B cell (primary cell): ENCODE measurements around the gene GRIK5. TPM values are rescaled to one million over a fixed set of nuclear protein-coding genes. Genes with fewer than 3 reads are reported as not detected.

Experiments used
- ATAC-seq: fragments of 200-7000 bp; cut with Tn5 transposase; one replicate; pipeline ENCODE4 v1.10.0; 2021; ENCODE audit warnings: low read depth, mild to moderate bottlenecking, moderate number of reproducible peaks, moderate library complexity
- CTCF ChIA-PET: fragments of 350-600 bp; sonication (Branson Sonifier 250); formaldehyde crosslinking; loops from one replicate; lab custom pipeline; 2021; ENCODE audit warnings: antibody characterized with exemption, inconsistent platforms; lab: Charles Lee
- POLR2A ChIA-PET: fragments of 350-600 bp; sonication (Branson Sonifier 250); formaldehyde crosslinking; loops from one replicate; lab custom pipeline; 2021; ENCODE audit warnings: antibody characterized with exemption; lab: Charles Lee
- DNase-seq: peaks from one replicate; pipeline ENCODE4 v3.0.0; 2013
- H2AFZ ChIP-seq: 2 replicates; pipeline ENCODE4 v1.6.1; 2012; ENCODE audit warnings: mild to moderate bottlenecking, low read depth, low read length; ENCODE audit not compliant: insufficient read depth, poor library complexity, severe bottlenecking
- H3K27ac ChIP-seq, 2 donors: 1 replicate in 1 of 2; 2 replicates in 1 of 2; pipeline ENCODE4 v1.5.1; 2012 to 2013; ENCODE audit warnings: low read length in 2 of 2, mild to moderate bottlenecking in 2 of 2, moderate library complexity in 1 of 2
- H3K27me3 ChIP-seq, 4 experiments: fragments of 200-600 bp in 1 of 4; sonication (generic) in 1 of 4; replicated peaks in 1 of 4; 1 replicate in 2 of 4; 2 replicates in 2 of 4; pipeline versions ENCODE4 v1.6.1 to v1.7.0; 2013 to 2016; ENCODE audit warnings: low read length in 3 of 4, mild to moderate bottlenecking in 2 of 4, mixed read lengths in 1 of 4, moderate library complexity in 1 of 4; ENCODE audit not compliant: insufficient read depth in 4 of 4, control insufficient read depth in 3 of 4; ENCODE audit errors: control extremely low read depth in 1 of 4
- H3K36me3 ChIP-seq, 2 experiments: replicated peaks in 1 of 2; 1 replicate in 1 of 2; 2 replicates in 1 of 2; pipeline versions ENCODE4 v1.6.1 to v1.7.1; 2013; ENCODE audit warnings: low read length in 1 of 2; ENCODE audit not compliant: insufficient read depth in 2 of 2, control insufficient read depth in 1 of 2; ENCODE audit errors: control extremely low read depth in 1 of 2, extremely low read depth in 1 of 2
- H3K4me1 ChIP-seq, 2 donors: fragments of 200-600 bp in 1 of 2; sonication (generic) in 1 of 2; 1 replicate in 1 of 2; 2 replicates in 1 of 2; pipeline versions ENCODE4 v1.5.1 to v1.6.1; 2013 to 2017; ENCODE audit warnings: low read length in 2 of 2; ENCODE audit not compliant: control insufficient read depth in 2 of 2, insufficient read depth in 2 of 2
- H3K4me2 ChIP-seq: replicated peaks from 2 replicates; pipeline ENCODE3; 2012; ENCODE audit warnings: mild to moderate bottlenecking, low read depth, low read length; ENCODE audit not compliant: poor library complexity, severe bottlenecking
- H3K4me3 ChIP-seq, 5 experiments: fragments of 200-600 bp in 1 of 5; sonication (generic) in 1 of 5; 1 replicate in 3 of 5; 2 replicates in 2 of 5; pipeline versions ENCODE4 v1.5.1 to v1.7.0; 2011 to 2016; ENCODE audit warnings: low read length in 4 of 5, mild to moderate bottlenecking in 4 of 5, low read depth in 2 of 5, control low read depth in 1 of 5, moderate library complexity in 1 of 5; ENCODE audit not compliant: insufficient read depth in 1 of 5; ENCODE audit errors: control extremely low read depth in 1 of 5, extremely low read depth in 1 of 5
- H3K79me2 ChIP-seq: fragments of 200-600 bp; sonication (generic); one replicate; pipeline ENCODE4 v1.6.0; 2016; ENCODE audit warnings: low read length; ENCODE audit not compliant: control insufficient read depth, insufficient read depth
- H3K9ac ChIP-seq: fragments of 200-600 bp; sonication (generic); 2 replicates; pipeline ENCODE4 v1.6.1; 2017; ENCODE audit warnings: mild to moderate bottlenecking, low read length, moderate library complexity
- H3K9me3 ChIP-seq, 3 donors: one replicate each; pipeline versions ENCODE4 v1.6.1 to v1.7.1; 2013; ENCODE audit warnings: low read length in 2 of 3; ENCODE audit not compliant: control insufficient read depth in 2 of 3, insufficient read depth in 1 of 3; ENCODE audit errors: control extremely low read depth in 1 of 3
- H4K20me1 ChIP-seq: 2 replicates; pipeline ENCODE4 v1.6.0; 2012; ENCODE audit warnings: mild to moderate bottlenecking, low read length; ENCODE audit not compliant: insufficient read depth, control insufficient read depth, poor library complexity, severe bottlenecking
- H3K27ac Mint-ChIP-seq: one replicate; pipeline ENCODE4 v1.8.0; 2021; ENCODE audit warnings: mixed read lengths
- H3K27me3 Mint-ChIP-seq: one replicate; pipeline ENCODE4 v1.8.0; 2021; ENCODE audit warnings: mixed read lengths
- H3K4me1 Mint-ChIP-seq: one replicate; pipeline ENCODE4 v1.8.0; 2021; ENCODE audit warnings: mixed read lengths
- H3K4me3 Mint-ChIP-seq: one replicate; pipeline ENCODE4 v1.8.0; 2021; ENCODE audit warnings: mixed read lengths
- H3K9me3 Mint-ChIP-seq: one replicate; pipeline ENCODE4 v1.8.0; 2022; ENCODE audit warnings: mixed read lengths; ENCODE audit not compliant: insufficient read depth
- CTCF ChIP-seq: fragments of 200-600 bp; IDR thresholded peaks from one replicate; pipeline ENCODE4 v1.8.0; 2022; ENCODE audit warnings: antibody characterized with exemption, mild to moderate bottlenecking
- EZH2 ChIP-seq: IDR thresholded peaks from 2 replicates; pipeline ENCODE4 v1.6.1; 2012; ENCODE audit warnings: borderline replicate concordance, low read depth, mild to moderate bottlenecking, moderate library complexity, low read length; ENCODE audit not compliant: insufficient read depth, poor library complexity, severe bottlenecking
- WGBS: methylation state at CpG from one replicate; pipeline ENCODE4 v1.1.5; 2013; ENCODE audit warnings: missing lambda C conversion rate; ENCODE audit not compliant: insufficient coverage; 5-methylcytosine and 5-hydroxymethylcytosine counted together
- intact Hi-C: fragments of 100-400 bp; cut with micrococcal nuclease; formaldehyde crosslinking; loops from one replicate; pipeline ENCODE4 v1.10.0; 2022
- polyA plus RNA-seq: library from polyadenylated mRNA; depleted of rRNA; stranded (reverse); fragments of >200 nt; gene quantifications from 2 replicates; pipeline ENCODE4 v1.2.3, GENCODE V29; 2012
- total RNA-seq, 2 donors: library from RNA; stranded (reverse); fragments of 120-200 nt in 1 of 2; gene quantifications; 1 replicate in 1 of 2; 2 replicates in 1 of 2; pipeline versions ENCODE4 v1.2.3 to v1.2.4, GENCODE V29; 2013 to 2022

Gene GRIK5
- total and polyA plus RNA-seq, 2 donors (not counting 1 experiment from before 2014, with no cell fraction given) = 0.09 to 0.27 TPM

DNA sequence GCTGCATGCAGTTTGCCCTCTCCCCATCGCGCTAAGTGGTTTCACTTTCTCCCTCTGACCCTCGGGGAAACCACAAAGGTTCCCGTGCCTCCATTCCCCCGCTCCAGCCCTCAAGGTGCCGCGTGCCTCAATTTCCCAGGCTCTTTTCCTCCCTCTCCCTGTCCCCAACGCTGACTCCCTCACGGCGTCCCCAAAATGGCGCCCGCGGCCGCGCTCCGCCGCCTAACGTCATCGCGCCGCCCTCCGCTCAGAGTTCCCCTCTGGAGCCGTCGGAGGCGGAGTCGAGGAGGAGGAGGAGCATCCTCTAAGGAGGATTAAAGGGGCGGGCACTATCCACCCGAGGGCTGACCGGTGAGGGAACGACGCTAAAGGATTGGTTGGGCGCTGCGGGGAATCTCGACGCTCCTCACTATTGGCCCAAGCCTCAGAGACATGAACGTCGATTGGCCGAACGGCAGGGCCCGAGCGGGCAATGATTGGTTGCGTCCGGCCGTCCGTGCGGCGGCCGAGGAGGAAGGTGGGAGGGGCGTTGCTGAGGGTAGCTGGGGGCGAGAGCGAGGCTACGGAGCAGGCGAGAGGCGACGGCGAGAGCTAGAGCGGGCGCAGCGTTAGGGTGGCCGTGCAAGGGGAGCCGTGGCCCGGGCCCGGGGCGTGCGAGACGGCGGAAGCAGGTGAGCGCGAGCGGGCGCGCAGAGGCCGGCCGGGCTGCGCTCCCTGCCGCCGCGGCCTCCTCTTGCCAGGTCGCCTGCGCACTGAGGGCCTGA, 5.8 kb upstream of the GRIK5 start, which contains the start of gene ZNF574:
Gene ZNF574 (plus strand): TSS at position 551 of the 764 bp plus-strand sequence. CDS start 2,441 bp downstream, outside the sequence.
- POLR2A ChIA-PET = interaction anchor here (0.6 to 1.4 kb wide), 8 partner anchors 38 to 348 kb away, joined by 3 to 6 read pairs (median 4); no protein-coding TSS in a partner anchor
- DNase-seq = peak; percentile 100
- Histone ChIP-seq H3K9ac (peak within 1 kb of the TSS; percentile 95), H3K36me3 (peaks cover 0 to 26% of the 10 kb centered on the region in 2 experiments), H4K20me1 (peaks cover 30% of the 10 kb centered on the region), H3K4me2 (peak within 1 kb of the TSS; percentile 93), H3K9me3 (no peaks in the 10 kb centered on the region), H2AFZ (peak within 1 kb of the TSS; percentile 82), H3K27me3 (no peaks in the 10 kb centered on the region), H3K4me3 (peak within 1 kb of the TSS; percentile 56 to 93 (median 86)), H3K79me2 (peaks cover 34% of the 10 kb centered on the region), H3K4me1 (peaks cover 20 to 23% of the 10 kb centered on the region in 2 donors), H3K27ac (peak within 1 kb of the TSS; percentile 95 to 99)
- intact Hi-C loops = loop anchor here (1.0 to 5.0 kb wide), 8 partner anchors 54 to 322 kb away; partner anchors contain the start of genes ARHGEF1, MEGF8, RABAC1 and ZNF526
- 1% methylated on average over 75 of the region's 80 CpGs for WGBS
- TF ChIP-seq EZH2 (no peak), CTCF (no peak)
- ATAC-seq = peak; percentile 94
- peak within 1 kb of the TSS; percentile 97 for H3K4me3 Mint-ChIP-seq
- peak within 1 kb of the TSS; percentile 99 for H3K27ac Mint-ChIP-seq
- CTCF ChIA-PET = interaction anchor here (0.5 kb wide), 1 partner anchor 377 kb away, joined by 3 read pairs; no protein-coding TSS in a partner anchor
- peaks cover 35% of the 10 kb centered on the region for H3K4me1 Mint-ChIP-seq
- no peaks in the 10 kb centered on the region for H3K9me3 Mint-ChIP-seq
- peaks cover 5% of the 10 kb centered on the region for H3K27me3 Mint-ChIP-seq

- DNase-seq (no peak), ATAC-seq (no peak)
- Histone ChIP-seq H3K4me3 (peak overlapping the region; percentile 56 to 93 (median 86)), H3K4me1 (peaks cover 21 to 23% of the 10 kb centered on the region in 2 donors), H3K27me3 (peaks cover 0 to 3% (median 1%) of the 10 kb centered on the region in 4 experiments), H3K4me2 (peak overlapping the region; percentile 93), H4K20me1 (peaks cover 25% of the 10 kb centered on the region), H3K9ac (peak overlapping the region; percentile 95), H2AFZ (peak overlapping the region; percentile 82), H3K27ac (peak overlapping the region; percentile 95 to 99), H3K79me2 (peaks cover 30% of the 10 kb centered on the region), H3K36me3 (peaks cover 0 to 21% of the 10 kb centered on the region in 2 experiments), H3K9me3 (no peaks in the 10 kb centered on the region)
- TF ChIP-seq EZH2 (no peak), CTCF (no peak)
- peak overlapping the region; percentile 92 for H3K4me3 Mint-ChIP-seq
- ChIA-PET POLR2A (no interaction called here), CTCF (no interaction called here)
- H3K27ac Mint-ChIP-seq = peak overlapping the region; percentile 99
- intact Hi-C loops = loop anchor here (1.0 to 5.0 kb wide), 4 partner anchors 116 to 322 kb away; partner anchors contain the start of genes ARHGEF1 and RABAC1
- H3K27me3 Mint-ChIP-seq = peaks cover 10% of the 10 kb centered on the region
- peaks cover 35% of the 10 kb centered on the region for H3K4me1 Mint-ChIP-seq
- WGBS = 19% methylated on average over 3 of the region's 3 CpGs
- H3K9me3 Mint-ChIP-seq = no peaks in the 10 kb centered on the region
Observed at GRCh38 chr19:42075364-42075615, 5.3 kb upstream of the GRIK5 start.
